ENCODE data around the gene SIX1.

The SIX1 gene

DNA sequence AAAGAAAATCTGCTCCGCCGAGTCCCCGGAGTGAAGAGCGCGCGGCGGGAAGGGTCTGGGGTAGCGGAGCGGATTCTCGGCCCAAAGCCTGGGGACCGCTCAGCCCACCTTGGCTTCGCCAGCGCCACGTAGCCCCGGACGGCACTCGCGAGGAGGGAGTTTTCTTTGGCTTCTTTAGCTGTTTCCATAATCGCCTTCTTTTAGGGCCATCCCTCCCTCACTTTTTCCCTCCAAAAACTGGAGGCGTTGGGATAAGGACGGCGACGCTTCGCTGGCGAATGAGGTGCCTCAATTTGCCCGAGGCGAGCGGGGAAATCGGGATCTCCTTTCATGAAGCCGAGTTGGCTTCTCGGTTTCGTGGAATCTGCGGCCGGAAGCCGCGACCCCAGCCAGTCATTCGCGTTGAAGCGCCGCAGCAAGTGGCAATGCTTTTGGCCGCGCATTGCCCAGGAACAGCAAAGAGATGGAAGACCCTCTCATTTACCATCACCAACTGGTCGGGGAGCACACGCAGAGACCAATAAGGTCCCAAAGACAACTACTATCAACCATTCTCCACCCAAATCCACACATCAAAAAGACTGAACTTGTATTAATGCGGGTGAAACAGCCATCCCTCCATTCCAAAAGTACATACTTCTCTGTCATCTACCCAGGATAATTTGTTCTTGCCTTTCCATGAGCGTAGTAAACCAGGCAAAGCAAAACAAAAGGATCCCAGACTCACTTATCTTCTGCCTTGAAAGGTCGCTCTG lies 8.4 kb upstream of the SIX1 start:
- H3K36me3 Mint-ChIP-seq (ENCODE audit: low read depth), result no peaks in the 10 kb centered on the region
- DNase-seq, result peak; percentile 49
- TF ChIP-seq, protein P1, sequence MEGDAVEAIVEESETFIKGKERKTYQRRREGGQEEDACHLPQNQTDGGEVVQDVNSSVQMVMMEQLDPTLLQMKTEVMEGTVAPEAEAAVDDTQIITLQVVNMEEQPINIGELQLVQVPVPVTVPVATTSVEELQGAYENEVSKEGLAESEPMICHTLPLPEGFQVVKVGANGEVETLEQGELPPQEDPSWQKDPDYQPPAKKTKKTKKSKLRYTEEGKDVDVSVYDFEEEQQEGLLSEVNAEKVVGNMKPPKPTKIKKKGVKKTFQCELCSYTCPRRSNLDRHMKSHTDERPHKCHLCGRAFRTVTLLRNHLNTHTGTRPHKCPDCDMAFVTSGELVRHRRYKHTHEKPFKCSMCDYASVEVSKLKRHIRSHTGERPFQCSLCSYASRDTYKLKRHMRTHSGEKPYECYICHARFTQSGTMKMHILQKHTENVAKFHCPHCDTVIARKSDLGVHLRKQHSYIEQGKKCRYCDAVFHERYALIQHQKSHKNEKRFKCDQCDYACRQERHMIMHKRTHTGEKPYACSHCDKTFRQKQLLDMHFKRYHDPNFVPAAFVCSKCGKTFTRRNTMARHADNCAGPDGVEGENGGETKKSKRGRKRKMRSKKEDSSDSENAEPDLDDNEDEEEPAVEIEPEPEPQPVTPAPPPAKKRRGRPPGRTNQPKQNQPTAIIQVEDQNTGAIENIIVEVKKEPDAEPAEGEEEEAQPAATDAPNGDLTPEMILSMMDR (IDR thresholded peaks at IDR 0.05), result no peak
- peaks cover 15% of the 10 kb centered on the region for H3K27me3 Mint-ChIP-seq (ENCODE audit: low read depth, poor library complexity)
- H3K27ac Mint-ChIP-seq, result peak overlapping the region; percentile 98
- peaks cover 72% of the 10 kb centered on the region for H3K4me1 Mint-ChIP-seq
- H3K9me3 Mint-ChIP-seq, result no peaks in the 10 kb centered on the region
- H3K4me3 Mint-ChIP-seq, result peak overlapping the region; percentile 97

DNA sequence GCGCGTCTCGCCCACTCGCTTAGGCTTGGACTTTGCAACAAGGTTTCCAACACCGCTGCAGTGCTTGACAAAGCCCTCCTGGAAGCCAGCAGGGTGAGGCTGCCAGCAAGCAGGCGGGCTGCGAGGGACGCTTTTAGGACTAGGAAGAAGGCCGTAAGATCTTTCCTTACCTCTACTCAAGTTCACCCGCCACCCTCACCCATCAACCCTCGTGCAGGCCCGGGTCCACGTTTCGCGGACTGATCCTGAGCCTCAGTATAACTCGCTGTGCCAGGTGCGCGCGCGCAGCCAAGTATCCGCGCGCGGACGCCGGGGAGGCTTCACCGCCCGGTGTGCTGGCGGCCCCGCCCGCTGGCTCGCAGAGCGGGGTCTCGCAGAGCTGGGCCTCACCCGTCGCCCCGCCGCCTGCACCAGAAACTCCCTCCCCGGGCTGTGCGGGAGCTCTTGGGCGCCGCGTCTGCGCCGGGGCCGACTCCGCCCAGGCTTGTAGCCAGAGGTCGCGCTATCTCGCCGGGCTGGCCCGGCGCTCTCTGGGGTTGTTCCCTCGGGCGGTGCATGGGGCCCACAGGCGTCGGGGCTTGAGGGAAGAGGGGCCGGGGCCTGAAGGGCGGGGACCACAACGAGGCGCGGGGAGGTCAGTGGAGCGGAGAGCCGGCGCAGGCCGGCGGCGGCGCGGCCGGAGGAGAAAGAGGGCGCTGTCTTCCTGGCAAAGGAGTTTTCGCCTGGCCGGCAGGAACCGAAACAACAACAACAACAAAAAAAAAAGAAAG lies 7.6 kb upstream of the SIX1 start:
- Mint-ChIP-seq H3K36me3 (ENCODE audit: low read depth) (no peaks in the 10 kb centered on the region), H3K4me3 (peak overlapping the region; percentile 97), H3K27me3 (ENCODE audit: low read depth, poor library complexity) (peaks cover 23% of the 10 kb centered on the region), H3K4me1 (peaks cover 73% of the 10 kb centered on the region), H3K27ac (peak overlapping the region; percentile 99), H3K9me3 (no peaks in the 10 kb centered on the region)
- peak; percentile 78 for DNase-seq
- TF ChIP-seq, protein P1 (IDR thresholded peaks at IDR 0.05), result no peak

DNA sequence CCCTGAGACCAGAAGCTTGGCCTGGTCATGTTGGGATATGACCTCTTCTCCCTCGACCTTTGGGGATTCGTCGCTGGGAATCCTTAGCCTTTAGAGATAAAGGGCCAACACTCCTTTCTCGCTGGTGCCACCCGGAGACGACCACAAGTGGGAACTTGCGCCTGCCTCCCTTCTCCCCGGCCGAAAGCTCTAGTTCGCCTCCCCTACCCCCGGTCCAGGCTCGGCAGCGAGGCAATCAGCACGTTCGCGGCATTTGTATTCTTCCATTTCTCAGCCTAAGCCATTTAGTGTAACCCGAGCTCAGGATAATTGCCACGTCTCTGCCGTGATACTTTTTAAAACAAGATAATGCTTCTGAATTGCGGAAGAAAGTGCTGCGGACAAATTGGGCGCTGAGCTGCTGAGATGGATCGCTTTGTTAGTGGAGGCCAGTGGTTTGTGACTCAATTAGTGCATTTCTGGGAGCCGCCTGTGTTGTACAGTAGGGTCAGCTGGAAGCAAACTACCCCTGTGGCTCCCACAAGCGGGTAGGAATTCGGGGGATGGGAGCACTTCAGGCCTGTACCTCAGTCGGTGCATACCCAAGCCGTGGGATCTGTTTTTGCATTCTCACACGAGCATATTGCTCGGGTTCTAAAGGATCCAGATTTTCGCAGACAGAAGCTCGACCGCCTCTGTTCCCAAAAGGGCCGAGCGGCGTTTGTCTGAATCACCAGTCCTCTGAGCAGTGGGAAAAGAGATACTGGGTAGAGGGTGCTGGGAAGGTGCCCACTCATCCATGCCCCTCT lies 6.8 kb upstream of the SIX1 start:
- peaks cover 31% of the 10 kb centered on the region for H3K27me3 Mint-ChIP-seq (ENCODE audit: low read depth, poor library complexity)
- H3K36me3 Mint-ChIP-seq (ENCODE audit: low read depth), result no peaks in the 10 kb centered on the region
- peaks cover 77% of the 10 kb centered on the region for H3K4me1 Mint-ChIP-seq
- peak overlapping the region; percentile 99 for H3K27ac Mint-ChIP-seq
- peak overlapping the region; percentile 97 for H3K4me3 Mint-ChIP-seq
- H3K9me3 Mint-ChIP-seq, result no peaks in the 10 kb centered on the region
- peak; percentile 43 for DNase-seq
- TF ChIP-seq, protein P1 (IDR thresholded peaks at IDR 0.05), result no peak

DNA sequence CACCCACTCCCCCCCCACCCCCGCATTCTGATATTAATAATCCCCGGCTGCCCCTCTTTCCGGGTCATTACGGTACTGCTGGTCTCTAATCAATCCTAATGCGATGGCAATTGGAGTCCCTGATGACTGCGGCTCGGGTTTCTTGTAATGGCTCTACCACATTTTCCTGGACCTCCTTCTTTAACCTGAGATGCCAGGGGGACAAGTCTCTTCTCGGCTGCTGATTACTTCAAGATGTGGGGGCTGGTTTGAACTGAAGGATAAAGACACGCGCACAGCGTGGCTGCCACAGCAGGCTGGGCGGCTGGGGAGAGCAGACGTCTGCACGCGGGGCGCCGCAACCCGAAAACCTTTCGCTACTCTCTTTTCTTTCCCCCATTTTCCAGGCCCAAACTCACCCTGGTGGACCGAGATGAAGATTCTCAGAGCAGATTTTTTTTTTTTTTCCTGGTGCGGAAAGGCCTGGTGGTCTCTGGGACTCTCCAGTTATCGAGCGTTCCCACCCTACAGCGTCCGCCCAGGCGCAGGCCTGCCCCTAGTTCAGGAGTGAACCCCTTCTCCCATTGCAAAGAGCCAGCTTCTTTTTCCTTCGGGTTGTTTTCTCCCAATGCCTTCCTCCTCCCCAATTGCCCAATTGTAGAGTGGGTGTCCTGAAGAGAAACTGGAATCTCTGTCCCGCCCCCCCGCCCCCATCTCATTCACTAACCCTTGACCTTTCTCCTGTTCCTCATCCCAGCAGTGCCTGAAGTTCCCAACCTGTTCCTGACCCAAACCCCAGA lies 6.0 kb upstream of the SIX1 start:
- Mint-ChIP-seq H3K36me3 (ENCODE audit: low read depth) (no peaks in the 10 kb centered on the region), H3K4me1 (peaks cover 85% of the 10 kb centered on the region), H3K9me3 (no peaks in the 10 kb centered on the region), H3K27ac (peak overlapping the region; percentile 99), H3K4me3 (peak overlapping the region; percentile 97), H3K27me3 (ENCODE audit: low read depth, poor library complexity) (peaks cover 37% of the 10 kb centered on the region)
- TF ChIP-seq, protein P1 (IDR thresholded peaks at IDR 0.05), result no peak
- DNase-seq, result peak; percentile 53

DNA sequence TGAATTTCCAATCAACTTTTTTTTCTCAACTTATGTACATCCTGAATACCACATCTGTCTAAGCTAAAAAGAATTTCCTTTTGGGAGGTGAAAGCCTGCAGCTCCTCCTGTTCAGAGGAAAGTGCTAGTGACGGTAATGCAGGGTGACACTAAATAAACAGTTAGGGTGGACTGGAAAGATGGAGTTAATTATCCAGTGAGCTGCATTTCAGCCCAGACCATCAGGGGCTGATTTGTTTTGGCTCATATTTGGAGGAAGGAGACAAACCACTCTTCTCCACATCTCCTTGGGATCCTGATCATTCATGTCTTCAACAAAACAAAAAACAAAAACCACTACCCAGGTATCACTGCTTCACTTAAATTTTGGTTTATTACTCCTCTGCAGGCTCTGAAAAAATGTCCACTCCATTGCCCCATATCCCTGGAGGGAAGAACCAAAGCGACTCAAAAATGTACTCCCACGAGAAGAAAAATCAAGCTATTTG lies 5.1 kb upstream of the SIX1 start:
- peak overlapping the region; percentile 99 for H3K27ac Mint-ChIP-seq
- TF ChIP-seq, protein P1 (IDR thresholded peaks at IDR 0.05), result no peak
- H3K27me3 Mint-ChIP-seq (ENCODE audit: low read depth, poor library complexity), result peaks cover 45% of the 10 kb centered on the region
- H3K36me3 Mint-ChIP-seq (ENCODE audit: low read depth), result no peaks in the 10 kb centered on the region
- H3K9me3 Mint-ChIP-seq, result no peaks in the 10 kb centered on the region
- H3K4me3 Mint-ChIP-seq, result peak overlapping the region; percentile 97
- H3K4me1 Mint-ChIP-seq, result peaks cover 84% of the 10 kb centered on the region
- DNase-seq, result no peak
